ENCODE results near the gene PM20D2. TPM values are rescaled to one million over a fixed set of nuclear protein-coding genes. Genes with fewer than 3 reads are reported as not detected.

PM20D2 gene
- total and polyA plus RNA-seq, 2 of the 13 experiments (the other 11 are each of a cell fraction or from before 2014, with no cell fraction given): 13.3 to 26.3 TPM

DNA sequence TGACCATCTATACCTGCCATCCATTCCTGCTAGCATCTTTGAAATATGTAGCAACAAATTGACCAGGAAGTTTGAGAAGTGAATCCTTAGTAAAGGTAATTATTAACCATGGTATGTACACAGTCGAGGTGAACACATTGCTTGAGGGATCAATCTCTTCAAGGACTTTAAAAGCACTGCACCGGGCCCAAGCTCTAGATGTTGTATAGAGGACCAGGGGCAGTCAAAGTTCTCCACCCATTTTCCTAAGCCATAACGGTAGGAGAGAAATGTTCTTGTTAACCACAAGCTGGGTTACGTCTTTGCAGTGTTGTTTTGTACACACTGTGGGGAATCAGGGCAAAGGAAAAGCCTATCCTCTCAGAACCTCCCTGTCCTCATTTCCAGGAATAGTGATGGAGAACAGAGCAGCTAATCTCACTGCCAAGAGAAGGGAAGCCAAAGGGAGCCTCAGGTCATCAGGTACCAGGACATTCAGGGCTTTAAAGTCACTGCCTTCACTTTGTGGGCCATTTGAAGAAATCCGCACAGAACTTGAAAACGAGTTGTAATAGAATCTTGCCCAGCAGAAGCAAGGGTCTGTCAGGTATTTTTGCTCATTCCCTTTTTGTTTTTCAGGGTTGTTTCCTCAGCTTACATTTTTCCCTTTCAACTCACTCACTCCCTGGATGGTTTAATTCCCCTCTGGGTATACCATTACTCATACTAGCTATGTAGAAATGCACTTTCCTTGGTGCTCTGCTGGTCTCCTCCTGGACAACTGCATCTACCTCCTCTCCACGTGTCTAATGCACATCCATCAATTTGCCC is 5.3 kb upstream of the PM20D2 start (continued):
- TF ChIP-seq ZNF768 (CRISPR knock-in tag; IDR thresholded peaks at IDR 0.05) (no peak), POLR2AphosphoS5 (IDR thresholded peaks at IDR 0.05; ENCODE audit: low read depth, low read length) (no peak), ZNF12 (CRISPR knock-in tag; IDR thresholded peaks at IDR 0.05) (peak; percentile 25; the same call in 1 of the 2 replicates), ZSCAN25 (CRISPR knock-in tag; IDR thresholded peaks at IDR 0.05) (no peak), PAWR (CRISPR knock-in tag; IDR thresholded peaks at IDR 0.05; ENCODE audit: borderline replicate concordance) (no peak), ZNF543 (CRISPR knock-in tag; IDR thresholded peaks at IDR 0.05) (no peak), ISX (CRISPR knock-in tag; conservative IDR thresholded peaks at IDR 0.05) (no peak), SP5 (CRISPR knock-in tag; IDR thresholded peaks at IDR 0.05; ENCODE audit: borderline replicate concordance, low read depth) (peak; percentile 86), GATAD1 (CRISPR knock-in tag; IDR thresholded peaks at IDR 0.05) (peak; percentile 10; the same call in 1 of the 2 replicates), PITX1 (CRISPR knock-in tag; IDR thresholded peaks at IDR 0.05) (peak; percentile 77; the same call in 1 of the 2 replicates), DDIT3 (CRISPR knock-in tag; IDR thresholded peaks at IDR 0.05) (no peak), MEIS1 (CRISPR knock-in tag; IDR thresholded peaks at IDR 0.05; ENCODE audit: borderline replicate concordance) (no peak), ZMYM4 (CRISPR knock-in tag; IDR thresholded peaks at IDR 0.05) (peak; percentile 60), ZNF777 (CRISPR knock-in tag; IDR thresholded peaks at IDR 0.05) (no peak), SNAPC2 (CRISPR knock-in tag; IDR thresholded peaks at IDR 0.05) (no peak), ZNF44 (CRISPR knock-in tag; IDR thresholded peaks at IDR 0.05) (no peak), ZXDC (CRISPR knock-in tag; IDR thresholded peaks at IDR 0.05) (no peak), KDM5A (IDR thresholded peaks at IDR 0.05; ENCODE audit: borderline replicate concordance, low read length) (no peak), RBFOX2 (IDR thresholded peaks at IDR 0.05; ENCODE audit: low read depth, low read length) (no peak), THYN1 (CRISPR knock-in tag; IDR thresholded peaks at IDR 0.05; ENCODE audit: borderline replicate concordance, low read depth) (no peak), ZNF160 (CRISPR knock-in tag; IDR thresholded peaks at IDR 0.05) (peak; percentile 96)
- TF ChIP-seq, protein P1, sequence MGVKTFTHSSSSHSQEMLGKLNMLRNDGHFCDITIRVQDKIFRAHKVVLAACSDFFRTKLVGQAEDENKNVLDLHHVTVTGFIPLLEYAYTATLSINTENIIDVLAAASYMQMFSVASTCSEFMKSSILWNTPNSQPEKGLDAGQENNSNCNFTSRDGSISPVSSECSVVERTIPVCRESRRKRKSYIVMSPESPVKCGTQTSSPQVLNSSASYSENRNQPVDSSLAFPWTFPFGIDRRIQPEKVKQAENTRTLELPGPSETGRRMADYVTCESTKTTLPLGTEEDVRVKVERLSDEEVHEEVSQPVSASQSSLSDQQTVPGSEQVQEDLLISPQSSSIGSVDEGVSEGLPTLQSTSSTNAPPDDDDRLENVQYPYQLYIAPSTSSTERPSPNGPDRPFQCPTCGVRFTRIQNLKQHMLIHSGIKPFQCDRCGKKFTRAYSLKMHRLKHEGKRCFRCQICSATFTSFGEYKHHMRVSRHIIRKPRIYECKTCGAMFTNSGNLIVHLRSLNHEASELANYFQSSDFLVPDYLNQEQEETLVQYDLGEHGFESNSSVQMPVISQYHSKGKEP (CRISPR knock-in tag; IDR thresholded peaks at IDR 0.05): no peak
- TF ChIP-seq, protein P2, sequence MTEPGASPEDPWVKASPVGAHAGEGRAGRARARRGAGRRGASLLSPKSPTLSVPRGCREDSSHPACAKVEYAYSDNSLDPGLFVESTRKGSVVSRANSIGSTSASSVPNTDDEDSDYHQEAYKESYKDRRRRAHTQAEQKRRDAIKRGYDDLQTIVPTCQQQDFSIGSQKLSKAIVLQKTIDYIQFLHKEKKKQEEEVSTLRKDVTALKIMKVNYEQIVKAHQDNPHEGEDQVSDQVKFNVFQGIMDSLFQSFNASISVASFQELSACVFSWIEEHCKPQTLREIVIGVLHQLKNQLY (CRISPR knock-in tag; IDR thresholded peaks at IDR 0.05): no peak

Measured in HepG2 (cell line).